Panc1 (cell line): Measurements from ENCODE around the gene P2RY12. TPM values are rescaled to one million over a fixed set of nuclear protein-coding genes. Genes with fewer than 3 reads are reported as not detected.

Source experiments
- ATAC-seq: fragments of 200-7000 bp; cut with Tn5 transposase; 2 replicates; pipeline ENCODE4 v1.9.1; 2020; ENCODE audit warnings: mild to moderate bottlenecking, moderate library complexity
- BruUV-seq: library from RNA; stranded (reverse); fragments of 400-500 nt; replicated peaks from 2 replicates; lab custom pipeline; 2021; lab: Mats Ljungman, UMichigan
- CTCF ChIA-PET: fragments of 300-600 bp; sonication (Branson Sonifier 250); formaldehyde crosslinking; loops from one replicate; lab custom pipeline; 2022; ENCODE audit warnings: antibody characterized with exemption; lab: Charles Lee
- POLR2A ChIA-PET: fragments of 300-600 bp; sonication (Branson Sonifier 250); formaldehyde crosslinking; loops from one replicate; lab custom pipeline; 2022; ENCODE audit warnings: antibody characterized with exemption; lab: Charles Lee
- DNase-seq: peaks from one replicate; pipeline ENCODE4 v3.0.0-alpha.2; 2010; ENCODE audit warnings: low read depth, low spot score
- H3K27ac ChIP-seq: 2 replicates; pipeline ENCODE4 v1.5.1; 2011; ENCODE audit warnings: mild to moderate bottlenecking, low read length, inconsistent platforms
- H3K27me3 ChIP-seq: fragments of 200-500 bp; sonication (Bioruptor generic); 2 replicates; pipeline ENCODE4 v1.6.0; 2014; ENCODE audit warnings: low read length, inconsistent platforms; ENCODE audit not compliant: control insufficient read depth, insufficient read depth
- H3K36me3 ChIP-seq: fragments of 200-500 bp; sonication (Bioruptor generic); 2 replicates; pipeline ENCODE4 v1.5.1; 2014; ENCODE audit warnings: inconsistent platforms, mild to moderate bottlenecking, low read length, moderate library complexity; ENCODE audit not compliant: control insufficient read depth, insufficient read depth
- H3K4me1 ChIP-seq: 2 replicates; pipeline ENCODE4 v1.5.1; 2011; ENCODE audit warnings: inconsistent platforms, mild to moderate bottlenecking, low read length, moderate library complexity; ENCODE audit not compliant: control insufficient read depth, insufficient read depth
- H3K4me3 ChIP-seq, 2 experiments: 2 replicates each; pipeline ENCODE4 v1.5.1; 2011 to 2012; ENCODE audit warnings: low read depth in 2 of 2, low read length in 2 of 2, mild to moderate bottlenecking in 2 of 2, inconsistent platforms in 1 of 2, moderate library complexity in 1 of 2
- H3K9me3 ChIP-seq: fragments of 200-500 bp; sonication (Bioruptor generic); 2 replicates; pipeline ENCODE4 v1.5.1; 2014; ENCODE audit warnings: low read depth, mild to moderate bottlenecking, inconsistent platforms, low read length, moderate library complexity; ENCODE audit not compliant: control insufficient read depth, insufficient read depth
- POLR2AphosphoS5 ChIP-seq: IDR thresholded peaks from 2 replicates; pipeline ENCODE4 v1.6.1; 2012; ENCODE audit warnings: mild to moderate bottlenecking, low read depth, low read length, moderate library complexity
- REST ChIP-seq, 2 experiments: IDR thresholded peaks; 2 replicates each; pipeline ENCODE4 v1.6.1; 2011 to 2012; ENCODE audit warnings: low read depth in 2 of 2, control low read depth in 1 of 2, low read length in 1 of 2, mild to moderate bottlenecking in 1 of 2, moderate library complexity in 1 of 2; ENCODE audit not compliant: insufficient read depth in 1 of 2
- SIN3A ChIP-seq: IDR thresholded peaks from 2 replicates; pipeline ENCODE4 v1.6.1; 2012; ENCODE audit warnings: low read depth, mild to moderate bottlenecking, low read length, moderate library complexity, borderline replicate concordance; ENCODE audit not compliant: insufficient read depth
- TCF7L2 ChIP-seq: IDR thresholded peaks from 2 replicates; pipeline ENCODE4 v1.6.1; 2011; ENCODE audit warnings: mild to moderate bottlenecking, low read depth, low read length, inconsistent platforms
- in situ Hi-C: cut with HindIII; loops from 2 replicates; pipeline ENCODE4 v1.10.0; 2016; ENCODE audit warnings: low sequenced_read_pairs, low pct_unique_long_range_greater_than_20kb
- intact Hi-C: fragments of 100-400 bp; cut with micrococcal nuclease; formaldehyde crosslinking; loops from one replicate; pipeline ENCODE4 v1.10.0; 2022; ENCODE audit not compliant: unreplicated experiment
- total RNA-seq: library from RNA; stranded (reverse); gene quantifications from one replicate; pipeline ENCODE4 v1.2.1, GENCODE V29; 2021; ENCODE audit not compliant: unreplicated experiment
- TF ChIP-seq, protein P1 (sequence below): fragments of 450-650 bp; IDR thresholded peaks from 2 replicates; pipeline ENCODE4 v1.5.1; 2017; ENCODE audit warnings: mild to moderate bottlenecking

The P2RY12 gene
- total RNA-seq, 1 experiment from 2014 or later = not detected

GRCh38 chr3:151386056-151386455 lies 1.5 kb upstream of the P2RY12 start:
- CTCF ChIA-PET = no interaction called here
- ATAC-seq = no peak

DNA sequence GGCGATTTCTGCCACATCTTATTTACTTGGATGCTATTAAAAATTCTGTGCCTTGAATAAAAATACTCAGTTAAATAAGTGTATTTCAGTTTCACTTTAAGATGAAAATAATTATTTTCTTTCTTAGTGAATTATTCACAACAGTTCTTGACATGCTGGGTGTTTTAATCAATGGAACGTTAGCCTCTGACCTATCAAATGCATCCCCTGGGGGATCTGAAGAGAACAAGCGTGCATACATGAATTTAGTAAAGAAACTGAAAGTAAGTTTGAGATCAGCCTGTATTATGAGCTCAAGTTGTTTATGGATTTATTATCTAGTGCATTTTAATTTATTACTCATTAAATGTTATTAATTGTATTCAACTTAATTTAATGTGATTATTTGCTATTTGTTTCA lies 597 bp downstream of the P2RY12 start:
- H3K36me3 ChIP-seq = no peaks in the 10 kb centered on the region
- DNase-seq = no peak
- no peak overlapping the region for H3K4me3 ChIP-seq
- no peaks in the 10 kb centered on the region for H3K9me3 ChIP-seq
- CTCF ChIA-PET = no interaction called here
- no peak overlapping the region for H3K27ac ChIP-seq
- BruUV-seq = no TSS peak
- no peaks in the 10 kb centered on the region for H3K27me3 ChIP-seq
- POLR2A ChIA-PET = no interaction called here
- no peak for ATAC-seq
- intact Hi-C loops = no loop called here
- in situ Hi-C loops = no loop called here
- no peak for TF ChIP-seq TCF7L2
- TF ChIP-seq POLR2AphosphoS5 = no peak
- TF ChIP-seq REST (IDR thresholded peaks at IDR 0.05; ENCODE audit: insufficient read depth in 1 of 2, low read depth in 2 of 2, low read length in 1 of 2) = no peak
- TF ChIP-seq, protein P1, sequence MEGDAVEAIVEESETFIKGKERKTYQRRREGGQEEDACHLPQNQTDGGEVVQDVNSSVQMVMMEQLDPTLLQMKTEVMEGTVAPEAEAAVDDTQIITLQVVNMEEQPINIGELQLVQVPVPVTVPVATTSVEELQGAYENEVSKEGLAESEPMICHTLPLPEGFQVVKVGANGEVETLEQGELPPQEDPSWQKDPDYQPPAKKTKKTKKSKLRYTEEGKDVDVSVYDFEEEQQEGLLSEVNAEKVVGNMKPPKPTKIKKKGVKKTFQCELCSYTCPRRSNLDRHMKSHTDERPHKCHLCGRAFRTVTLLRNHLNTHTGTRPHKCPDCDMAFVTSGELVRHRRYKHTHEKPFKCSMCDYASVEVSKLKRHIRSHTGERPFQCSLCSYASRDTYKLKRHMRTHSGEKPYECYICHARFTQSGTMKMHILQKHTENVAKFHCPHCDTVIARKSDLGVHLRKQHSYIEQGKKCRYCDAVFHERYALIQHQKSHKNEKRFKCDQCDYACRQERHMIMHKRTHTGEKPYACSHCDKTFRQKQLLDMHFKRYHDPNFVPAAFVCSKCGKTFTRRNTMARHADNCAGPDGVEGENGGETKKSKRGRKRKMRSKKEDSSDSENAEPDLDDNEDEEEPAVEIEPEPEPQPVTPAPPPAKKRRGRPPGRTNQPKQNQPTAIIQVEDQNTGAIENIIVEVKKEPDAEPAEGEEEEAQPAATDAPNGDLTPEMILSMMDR = no peak
- no peak for TF ChIP-seq SIN3A
- no peaks in the 10 kb centered on the region for H3K4me1 ChIP-seq

More at GRCh38 chr3:151386056-151386455, 1.5 kb upstream of the P2RY12 start:
- no peaks in the 10 kb centered on the region for H3K36me3 ChIP-seq
- POLR2A ChIA-PET = interaction anchor here (0.7 kb wide), 1 partner anchor 9 kb away, joined by 3 read pairs; no protein-coding TSS in a partner anchor
- no peak overlapping the region for H3K4me3 ChIP-seq
- no peaks in the 10 kb centered on the region for H3K27me3 ChIP-seq
- no peaks in the 10 kb centered on the region for H3K9me3 ChIP-seq
- no TSS peak for BruUV-seq
- H3K27ac ChIP-seq = no peak overlapping the region
- intact Hi-C loops (no loop called here), in situ Hi-C loops (no loop called here)
- no peaks in the 10 kb centered on the region for H3K4me1 ChIP-seq
- DNase-seq = no peak
- TF ChIP-seq SIN3A (no peak), POLR2AphosphoS5 (no peak), TCF7L2 (no peak), REST (IDR thresholded peaks at IDR 0.05; ENCODE audit: insufficient read depth in 1 of 2, low read depth in 2 of 2, low read length in 1 of 2) (no peak)
- TF ChIP-seq, protein P1 = no peak
